Endothelial cell of umbilical vein (primary cell): ENCODE results near the gene FKBP14.

Source experiments
- CTCF ChIP-seq, 2 donors: IDR thresholded peaks; 1 replicate in 1 of 2; 2 replicates in 1 of 2; pipeline ENCODE4 v1.5.1; 2011; ENCODE audit warnings: low read length in 2 of 2, mild to moderate bottlenecking in 2 of 2, moderate library complexity in 2 of 2, control low read depth in 1 of 2, inconsistent platforms in 1 of 2, low read depth in 1 of 2; ENCODE audit not compliant: insufficient read depth in 1 of 2; ENCODE audit errors: extremely low read depth in 1 of 2
- EZH2 ChIP-seq: IDR thresholded peaks from 2 replicates; pipeline ENCODE4 v1.6.1; 2012; ENCODE audit warnings: borderline replicate concordance, low read depth, mild to moderate bottlenecking, moderate library complexity, low read length, inconsistent platforms; ENCODE audit not compliant: severe bottlenecking
- FOS ChIP-seq: IDR thresholded peaks from 2 replicates; pipeline ENCODE4 v1.6.1; 2011; ENCODE audit warnings: mild to moderate bottlenecking, low read length, moderate library complexity, borderline replicate concordance; ENCODE audit not compliant: insufficient read depth
- GATA2 ChIP-seq: IDR thresholded peaks from 2 replicates; pipeline ENCODE4 v1.7.0; 2011; ENCODE audit warnings: low read depth, mild to moderate bottlenecking, moderate library complexity, mixed read lengths, low read length; ENCODE audit not compliant: insufficient read length, insufficient read depth
- JUN ChIP-seq: IDR thresholded peaks from 2 replicates; pipeline ENCODE4 v1.6.1; 2011; ENCODE audit warnings: borderline replicate concordance, low read depth; ENCODE audit not compliant: insufficient read length, insufficient read depth
- MAX ChIP-seq: IDR thresholded peaks from 2 replicates; pipeline ENCODE4 v1.6.1; 2011; ENCODE audit not compliant: insufficient read depth, insufficient read length
- MYC ChIP-seq: IDR thresholded peaks from one replicate; pipeline ENCODE4 v1.6.1; 2011; ENCODE audit warnings: mild to moderate bottlenecking, low read depth, low read length
- POLR2A ChIP-seq: IDR thresholded peaks from 2 replicates; pipeline ENCODE4 v1.6.1; 2012; ENCODE audit warnings: low read depth, mild to moderate bottlenecking, control low read depth, low read length
- POLR2AphosphoS5 ChIP-seq: IDR thresholded peaks from 2 replicates; pipeline ENCODE4 v1.6.1; 2012; ENCODE audit warnings: low read depth, mild to moderate bottlenecking, control low read depth, low read length, moderate library complexity; ENCODE audit not compliant: insufficient read depth

GRCh38 chr7:30005464-30005863 lies 21.0 kb downstream of the FKBP14 start:
- TF ChIP-seq JUN (no peak), CTCF (IDR thresholded peaks at IDR 0.05; ENCODE audit: extremely low read depth in 1 of 2, insufficient read depth in 1 of 2, low read depth in 1 of 2, low read length in 2 of 2) (no peak), POLR2A (no peak), EZH2 (no peak), POLR2AphosphoS5 (no peak), MYC (no peak), MAX (no peak), FOS (no peak), GATA2 (no peak)
